NCI-H1694 treated with DMSO at 0.1 percent for 48 hours (cell line): ENCODE measurements around the gene SNCAIP.

ENCODE experiments used
- DNase-seq: peaks from one replicate; lab custom pipeline; 2025; lab: John Stamatoyannopoulos, UW

Gene SNCAIP

DNA sequence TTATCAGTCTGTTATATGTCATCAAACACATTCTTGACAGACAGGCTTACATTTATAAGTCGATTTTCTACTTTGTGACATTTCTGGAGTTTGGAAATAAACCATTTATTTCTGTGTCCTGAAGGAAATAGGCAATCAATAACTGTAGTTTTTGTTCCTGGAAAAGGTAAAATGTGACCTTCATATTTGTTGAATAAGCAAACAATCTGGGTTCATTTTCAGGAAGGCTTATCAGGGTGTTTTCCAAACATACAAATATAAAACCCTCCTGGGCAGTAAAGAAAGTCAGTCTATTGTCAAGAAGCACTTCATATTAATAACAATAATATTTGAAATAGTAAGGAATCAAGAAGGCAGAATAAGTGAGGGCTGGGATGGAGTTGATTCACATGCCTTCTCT is 195.0 kb downstream of the SNCAIP start:
- DNase-seq, result no peak

DNA sequence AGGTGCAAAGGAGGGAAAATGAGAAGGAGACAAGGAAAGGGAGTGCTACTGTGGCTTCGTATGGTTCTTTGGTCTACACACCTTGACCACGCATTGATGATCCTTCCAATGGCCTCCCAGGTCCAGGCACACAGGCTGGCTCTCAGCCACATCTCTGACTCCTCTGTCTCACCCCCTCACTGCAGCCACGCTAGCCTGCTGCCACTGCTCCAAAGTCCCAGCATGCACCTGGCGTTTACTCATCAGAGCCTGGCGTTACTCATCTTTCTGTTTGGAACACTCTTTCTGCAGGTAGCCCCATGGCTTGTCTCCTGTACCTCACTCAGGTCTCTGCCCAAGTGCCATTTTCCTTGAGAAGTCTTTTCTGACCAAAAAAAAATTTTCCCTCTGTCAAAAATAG is 195.5 kb downstream of the SNCAIP start:
- DNase-seq, result no peak

DNA sequence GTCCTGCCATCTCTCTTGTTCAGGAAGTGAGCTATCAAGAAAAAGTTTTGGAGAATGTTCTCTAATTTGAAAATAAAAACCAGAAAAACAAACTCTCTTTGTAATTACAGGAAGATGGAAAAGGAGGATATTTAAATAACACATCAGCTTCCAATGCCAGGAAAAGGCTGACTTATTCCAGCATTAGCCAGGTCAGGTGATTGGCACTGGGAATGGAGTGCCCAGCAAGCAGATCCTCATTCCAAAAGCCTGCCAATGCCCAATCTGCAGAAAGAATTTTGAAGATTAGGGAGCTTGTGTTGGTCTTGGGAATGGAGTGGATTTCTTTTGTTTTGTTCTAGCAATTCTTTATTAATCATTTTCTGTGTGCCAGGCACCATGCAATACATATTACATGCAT is 196.6 kb downstream of the SNCAIP start:
- no peak for DNase-seq
